Stimulated activated CD4-positive, alpha-beta T cell treated with anti-CD3 and anti-CD28 coated beads, Interleukin-4, amount 100 ng/mL, for 48 hours (primary cell): Measurements from ENCODE around the gene B3GNT5.

Source experiments
- DNase-seq, 2 donors: peaks; one replicate each; pipeline ENCODE4 v3.0.0-alpha.2; 2020; ENCODE audit warnings: low read depth in 2 of 2

Gene B3GNT5

DNA sequence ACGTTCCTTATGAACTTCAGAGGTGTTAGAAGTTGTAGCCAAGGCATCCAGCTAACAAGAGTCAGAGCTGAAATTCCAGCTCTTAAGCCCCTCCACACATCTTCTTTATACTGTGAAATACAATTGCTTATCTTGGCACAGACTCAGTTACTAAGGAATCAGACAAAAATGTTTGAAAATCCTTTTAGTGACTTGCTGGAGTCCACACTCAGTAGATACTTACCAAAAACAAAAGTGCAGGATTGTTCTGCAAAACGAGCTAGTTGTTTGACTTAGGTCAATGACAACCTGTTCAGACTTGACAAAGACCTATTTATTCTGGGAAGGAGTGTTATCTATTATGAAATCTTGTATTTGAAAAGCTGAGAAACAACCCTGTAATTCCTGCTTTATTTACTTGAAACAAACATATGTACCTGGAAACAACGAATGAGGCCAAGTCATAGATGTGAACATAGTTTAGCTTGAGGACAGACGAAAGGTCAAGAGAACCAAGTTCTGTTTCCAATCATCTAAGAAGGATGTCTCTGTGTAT, 38.5 kb downstream of the B3GNT5 start:
- DNase-seq, result no peak

DNA sequence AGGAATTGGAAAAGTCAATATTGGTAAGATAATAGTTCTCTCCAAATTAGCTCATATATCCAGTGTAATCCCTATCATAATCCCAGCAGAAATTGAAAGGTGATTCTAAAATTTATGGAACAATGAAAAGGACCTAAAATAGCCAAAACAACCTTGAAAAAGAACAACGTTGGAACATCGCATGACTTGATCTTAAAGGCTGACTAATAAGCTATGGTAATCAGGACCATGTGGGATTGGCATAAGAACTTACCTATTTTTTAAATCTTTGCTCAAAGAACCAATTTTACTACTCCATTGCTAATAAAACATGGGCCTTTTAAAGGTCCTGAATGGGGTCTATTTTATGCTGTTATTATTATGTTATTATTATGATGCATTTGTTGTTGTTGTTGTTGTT, 40.9 kb downstream of the B3GNT5 start:
- DNase-seq, result no peak

- DNase-seq, result no peak
These were observed 42.2 kb downstream of the B3GNT5 start for GRCh38 chr3:183295211-183295610.

- DNase-seq, result no peak
These were observed 43.9 kb downstream of the B3GNT5 start for GRCh38 chr3:183296944-183297343.

DNA sequence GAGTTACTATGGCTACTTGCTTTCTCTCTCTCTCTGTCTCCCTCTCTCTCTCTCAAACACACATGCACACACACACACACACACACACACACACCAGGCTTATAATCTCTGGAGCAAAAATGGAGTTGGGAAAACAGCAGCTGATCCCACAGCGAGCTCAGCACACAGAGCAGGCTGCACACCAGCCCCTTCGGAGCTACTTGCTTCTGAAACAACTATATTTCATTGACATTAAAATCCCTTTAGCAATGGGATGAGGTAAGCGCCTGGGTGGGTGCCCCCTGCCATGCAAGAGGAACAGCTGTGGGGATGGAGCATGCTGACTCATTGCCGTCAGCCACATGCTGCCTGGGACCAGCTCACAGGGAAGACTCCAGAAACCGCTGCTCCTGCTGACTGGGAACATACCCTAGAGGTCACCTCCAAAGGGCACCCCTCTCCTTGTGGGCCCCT, 45.7 kb downstream of the B3GNT5 start:
- no peak for DNase-seq

- DNase-seq, result no peak
These were observed 46.9 kb downstream of the B3GNT5 start for GRCh38 chr3:183299976-183300375.

DNA sequence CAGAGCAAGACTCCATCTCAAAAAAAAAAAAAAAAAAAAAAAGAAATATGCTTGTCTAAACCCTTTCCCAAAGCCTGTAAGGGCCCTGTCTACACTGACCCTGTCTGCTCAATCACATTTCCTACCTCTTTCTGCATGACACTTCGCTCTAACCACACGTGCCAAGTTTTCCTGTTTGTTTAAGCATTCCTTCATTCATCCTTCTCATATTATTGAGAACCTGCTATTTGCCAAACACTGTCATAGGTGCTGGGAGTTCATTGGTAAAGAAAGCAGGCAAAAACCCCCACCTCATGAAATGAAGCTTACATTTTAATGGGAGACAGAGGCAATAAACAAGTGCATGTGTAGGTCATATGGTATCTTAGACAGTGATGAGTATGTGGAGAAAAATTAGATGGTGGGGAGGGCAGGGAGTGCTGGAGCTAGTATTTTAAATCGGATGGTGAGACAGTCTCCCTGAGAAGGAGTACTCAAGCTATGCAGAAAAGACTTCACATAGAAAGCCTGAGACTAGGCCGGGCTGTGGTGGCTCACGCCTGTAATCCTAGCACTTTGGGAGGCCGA, 48.0 kb downstream of the B3GNT5 start:
- DNase-seq, result no peak

DNA sequence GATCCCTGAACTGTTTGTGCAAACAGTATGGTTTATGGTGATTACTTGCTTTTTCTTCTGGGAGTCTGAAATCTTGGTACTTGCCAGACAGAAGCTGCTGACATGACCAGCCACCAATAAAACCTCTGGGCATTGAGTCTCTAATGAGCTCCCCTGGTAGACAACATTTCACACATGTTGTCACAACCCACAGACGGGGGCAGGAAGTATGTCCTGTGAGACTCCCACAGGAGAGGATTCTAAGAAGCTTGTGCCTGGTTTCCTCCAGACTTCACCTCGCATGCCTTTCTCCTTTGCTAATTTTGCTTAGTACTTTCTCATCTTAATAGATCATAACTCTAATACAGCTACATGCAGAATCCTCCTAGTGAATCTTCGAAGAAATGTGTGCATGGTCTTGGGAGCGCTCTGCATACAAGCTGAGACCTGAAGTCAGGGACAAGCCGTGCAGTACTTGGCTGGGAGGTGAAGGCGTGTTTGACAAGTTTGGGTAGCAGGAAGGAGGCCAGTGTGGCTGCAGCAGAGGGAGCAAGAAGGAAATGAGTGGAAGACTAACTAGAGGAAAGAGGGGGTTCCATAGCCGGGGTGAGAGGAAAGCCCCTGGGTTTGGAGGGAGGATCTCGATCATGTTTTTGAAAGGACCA, 49.0 kb downstream of the B3GNT5 start:
- DNase-seq, result no peak

- no peak for DNase-seq
These were observed 50.6 kb downstream of the B3GNT5 start for GRCh38 chr3:183303690-183304089.

GRCh38 chr3:183306798-183307671, 54.0 kb downstream of the B3GNT5 start:
- DNase-seq, result peak; percentile 26 to 28

GRCh38 chr3:183307749-183308148, 54.7 kb downstream of the B3GNT5 start:
- DNase-seq, result no peak

DNA sequence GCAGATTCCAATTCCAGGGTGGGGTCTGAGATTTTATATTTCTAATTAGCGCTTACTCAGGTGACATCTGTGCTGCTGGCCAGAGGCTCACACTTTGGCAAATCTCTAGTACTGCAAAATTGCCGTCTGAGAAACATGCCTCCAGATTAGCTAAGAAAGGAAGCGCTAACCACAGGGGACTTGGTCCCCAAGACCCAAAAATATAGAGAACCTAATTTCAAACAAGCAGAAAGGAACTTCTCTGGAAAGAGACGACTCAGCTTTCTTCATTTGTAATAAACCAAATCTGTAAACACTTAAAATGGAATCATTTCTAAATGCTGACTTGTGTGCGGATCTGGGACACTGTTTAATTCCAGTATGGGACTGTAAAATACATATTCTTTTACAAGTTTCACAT, 55.7 kb downstream of the B3GNT5 start:
- no peak for DNase-seq

GRCh38 chr3:183309276-183309675, 56.2 kb downstream of the B3GNT5 start:
- no peak for DNase-seq

GRCh38 chr3:183310936-183311335, 57.9 kb downstream of the B3GNT5 start:
- DNase-seq, result no peak

GRCh38 chr3:183312433-183312832, 59.4 kb downstream of the B3GNT5 start:
- DNase-seq, result no peak

GRCh38 chr3:183313351-183313750, 60.3 kb downstream of the B3GNT5 start:
- no peak for DNase-seq

DNA sequence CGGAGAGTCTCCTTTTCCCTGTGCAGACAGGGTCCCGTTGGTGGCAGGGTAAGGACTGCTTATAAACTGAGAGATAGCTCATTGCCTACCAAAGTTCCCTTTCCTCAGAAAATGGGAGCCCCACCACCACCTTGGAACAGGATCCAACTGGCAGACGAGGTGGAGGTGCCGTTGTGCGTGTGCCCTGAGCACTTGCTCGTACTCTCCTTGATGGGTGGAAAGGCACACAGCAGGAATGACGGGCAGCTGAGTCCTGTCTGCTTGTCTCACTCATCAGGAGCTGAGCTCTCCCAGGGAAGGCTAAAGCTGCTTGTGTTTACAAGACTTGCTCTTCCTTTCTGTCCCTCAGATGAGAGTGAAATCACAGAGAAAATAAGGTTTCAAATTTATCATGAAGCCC, 60.7 kb downstream of the B3GNT5 start:
- no peak for DNase-seq

GRCh38 chr3:183315739-183316138, 62.7 kb downstream of the B3GNT5 start:
- DNase-seq, result no peak

DNA sequence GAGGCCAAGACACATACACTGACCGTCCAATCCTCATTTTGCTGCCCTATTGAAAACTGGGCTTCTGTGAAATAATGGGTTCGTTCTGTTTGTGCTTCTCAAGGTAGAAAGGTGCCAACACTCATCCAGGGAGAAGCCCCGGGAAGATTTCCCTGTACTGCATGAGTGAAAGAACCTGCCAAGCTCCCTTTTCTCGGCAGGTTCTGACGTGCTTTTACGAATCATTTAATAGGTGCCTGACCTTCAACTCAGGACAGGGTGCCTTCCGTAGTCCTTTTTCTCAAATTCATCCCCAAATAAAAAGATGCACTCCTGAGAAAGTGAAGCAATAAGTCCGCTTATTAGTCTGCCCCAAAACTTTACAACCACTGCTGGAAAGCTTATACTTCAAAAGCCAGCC, 64.2 kb downstream of the B3GNT5 start:
- no peak for DNase-seq

DNA sequence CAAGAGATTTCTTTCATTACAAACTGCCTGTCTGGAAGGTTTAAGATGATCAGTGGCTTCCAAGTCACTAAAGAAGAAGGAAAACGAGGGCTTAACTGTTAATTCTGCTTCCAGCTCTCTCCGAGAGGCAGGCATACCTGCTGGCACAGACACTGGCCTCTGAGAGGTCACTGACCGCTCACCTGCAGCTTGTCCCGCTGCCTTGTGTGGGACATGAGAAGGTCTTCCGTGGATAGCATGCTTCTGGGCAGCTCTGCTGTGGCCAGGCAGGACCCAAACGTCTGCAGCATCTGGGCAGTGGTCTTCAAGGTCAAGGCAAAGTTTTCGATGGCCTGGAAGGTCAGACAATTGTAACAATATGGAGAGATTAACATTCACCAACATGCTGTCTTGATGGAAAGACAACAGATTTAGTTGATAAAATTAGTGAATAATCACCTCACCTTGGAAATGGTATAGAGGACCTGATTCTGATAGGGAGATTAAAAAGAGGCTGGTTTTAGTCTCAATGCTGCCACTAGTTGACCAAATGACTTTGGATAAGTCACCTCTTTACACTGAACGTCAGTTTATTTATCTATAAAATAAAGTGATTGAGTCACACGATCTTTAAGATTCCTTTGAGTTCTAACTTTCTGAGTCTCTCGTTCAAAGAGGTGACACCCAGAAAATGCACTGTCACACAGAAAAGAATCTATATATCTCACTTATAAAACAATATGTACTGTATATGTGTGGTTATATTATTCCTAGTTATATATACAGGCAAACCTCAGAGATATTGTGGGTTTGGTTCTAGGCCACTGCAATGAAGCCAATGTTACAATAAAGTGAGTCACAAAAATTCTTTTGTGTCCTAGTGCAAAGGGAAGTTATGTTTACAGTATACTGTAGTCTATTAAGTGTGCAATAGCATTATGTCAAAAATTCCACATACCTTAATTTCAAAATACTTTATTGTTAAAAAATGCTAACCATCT, 65.1 kb downstream of the B3GNT5 start:
- DNase-seq, result no peak

DNA sequence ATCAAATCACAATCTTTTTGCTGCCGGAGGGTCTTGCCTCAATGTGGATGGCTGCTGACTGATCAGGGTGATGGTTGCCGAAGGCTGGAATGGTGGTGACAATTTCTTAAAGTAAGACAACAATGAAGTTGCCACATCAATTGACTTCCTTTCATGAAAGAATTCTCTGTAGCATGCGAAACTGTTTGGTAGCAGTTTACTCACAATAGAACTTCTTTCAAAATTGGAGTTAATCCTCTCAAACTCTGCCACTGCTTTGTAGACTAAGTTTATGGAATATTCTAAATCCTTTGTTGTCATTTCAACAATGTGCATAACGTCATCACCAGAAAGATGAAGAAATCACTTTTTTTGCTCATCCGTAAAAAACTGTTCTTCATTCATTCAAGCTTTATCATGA, 65.8 kb downstream of the B3GNT5 start:
- DNase-seq, result no peak
